Right lobe of liver (tissue), 6 donors: ENCODE results near the gene GRIN2A. TPM values are rescaled to one million over a fixed set of nuclear protein-coding genes. Genes with fewer than 3 reads are reported as not detected.

Experiments used
- ATAC-seq, 4 donors: fragments of 200-7000 bp; cut with Tn5 transposase; one replicate each; pipeline ENCODE4 v1.9.1; 2020; ENCODE audit warnings: mild to moderate bottlenecking in 4 of 4, moderate library complexity in 4 of 4
- DNase-seq, 3 donors: peaks; one replicate each; pipeline ENCODE4 v3.0.0-alpha.2; 2020
- H3K27ac ChIP-seq, 3 donors: fragments of 200-600 bp; one replicate each; pipeline ENCODE4 v1.8.0; 2022
- H3K27me3 ChIP-seq, 2 donors: fragments of 200-600 bp; one replicate each; pipeline ENCODE4 v1.8.0; 2022
- H3K36me3 ChIP-seq, 4 donors: fragments of 200-600 bp; sonication (generic) in 1 of 4; one replicate each; pipeline versions ENCODE4 v1.5.1 to v1.8.0; 2017 to 2022; ENCODE audit warnings: control low read depth in 1 of 4
- H3K4me1 ChIP-seq, 4 donors: fragments of 200-600 bp; sonication (generic) in 1 of 4; one replicate each; pipeline versions ENCODE4 v1.5.1 to v1.8.0; 2017 to 2022; ENCODE audit warnings: control low read depth in 1 of 4
- H3K4me3 ChIP-seq, 3 donors: fragments of 200-600 bp; one replicate each; pipeline ENCODE4 v1.8.0; 2022
- H3K9me3 ChIP-seq, 4 donors: fragments of 200-600 bp; sonication (generic) in 1 of 4; one replicate each; pipeline versions ENCODE4 v1.5.1 to v1.8.0; 2017 to 2022; ENCODE audit warnings: control low read depth in 1 of 4
- CTCF ChIP-seq, 4 donors: fragments of 200-600 bp in 3 of 4; fragments of 450-650 bp in 1 of 4; IDR thresholded peaks; one replicate each; pipeline versions ENCODE4 v1.5.1 to v1.8.0; 2016 to 2022; ENCODE audit warnings: antibody characterized with exemption in 4 of 4, mild to moderate bottlenecking in 2 of 4
- POLR2A ChIP-seq: fragments of 450-650 bp; IDR thresholded peaks from one replicate; pipeline ENCODE4 v1.6.1; 2017; ENCODE audit warnings: antibody characterized with exemption, mild to moderate bottlenecking
- WGBS: methylation state at CpG from one replicate; pipeline ENCODE4 v1.1.6; 2018; ENCODE audit warnings: low coverage, low lambda C conversion rate; ENCODE audit not compliant: insufficient coverage; ENCODE audit errors: missing lambda C conversion rate; 5-methylcytosine and 5-hydroxymethylcytosine counted together
- intact Hi-C, 2 donors: fragments of 100-400 bp; cut with DNase I; formaldehyde crosslinking; loops; one replicate each; pipeline versions ENCODE4 v1.11.2 to v1.14.1; 2022
- total RNA-seq, 6 experiments: library from RNA; depleted of rRNA in 2 of 6; stranded (reverse); fragments of >200 nt in 2 of 6; fragmentation: NEBNext Ultra II Directional in 3 of 6; extraction: Animal tissue kit (Norgen Biotek cat#: 25700) in 3 of 6; gene quantifications; one replicate each; pipeline versions ENCODE4 v1.1.0 to v1.2.4, GENCODE V29; 2016 to 2023
- donor health status: DM: no; HTN: yes; CAD: no.
- donor health status: DM: no; HTN: no; CAD: no.
- donor health status: DM: no; HTN: no; CAD: no.
- donor health status: DM: no; HTN: yes; CAD: no.
- donor health status: DM: no; HTN: yes; CAD: no.

Gene GRIN2A
- total RNA-seq, 6 experiments from 2014 or later = not detected

- no peak overlapping the region for H3K27ac ChIP-seq
- H3K9me3 ChIP-seq = no peaks in the 10 kb centered on the region
- H3K36me3 ChIP-seq = no peaks in the 10 kb centered on the region
- WGBS = 46% methylated on average over 4 of the region's 4 CpGs
- intact Hi-C loops = no loop called here
- H3K4me1 ChIP-seq = no peaks in the 10 kb centered on the region
- H3K27me3 ChIP-seq = no peaks in the 10 kb centered on the region
- no peak for TF ChIP-seq POLR2A
- no peak for TF ChIP-seq CTCF (IDR thresholded peaks at IDR 0.05)
- ATAC-seq = no peak
- no peak for DNase-seq
- H3K4me3 ChIP-seq = no peak overlapping the region
These were observed 319.9 kb downstream of the GRIN2A start for GRCh38 chr16:9862327-9862726.

- no peaks in the 10 kb centered on the region for H3K36me3 ChIP-seq
- no peaks in the 10 kb centered on the region for H3K27me3 ChIP-seq
- intact Hi-C loops = no loop called here
- H3K4me3 ChIP-seq = no peak overlapping the region
- ATAC-seq (no peak), DNase-seq (no peak)
- no peak overlapping the region for H3K27ac ChIP-seq
- no peaks in the 10 kb centered on the region for H3K4me1 ChIP-seq
- 61% methylated on average over 2 of the region's 2 CpGs for WGBS
- H3K9me3 ChIP-seq = no peaks in the 10 kb centered on the region
- TF ChIP-seq POLR2A (no peak), CTCF (IDR thresholded peaks at IDR 0.05) (no peak)
These were observed 321.4 kb downstream of the GRIN2A start for GRCh38 chr16:9860876-9861275.

- no peaks in the 10 kb centered on the region for H3K36me3 ChIP-seq
- intact Hi-C loops = no loop called here
- no peak overlapping the region for H3K4me3 ChIP-seq
- 57% methylated on average over 5 of the region's 8 CpGs for WGBS
- TF ChIP-seq CTCF (IDR thresholded peaks at IDR 0.05) = no peak
- no peak for TF ChIP-seq POLR2A
- no peaks in the 10 kb centered on the region for H3K4me1 ChIP-seq
- no peak for DNase-seq
- no peaks in the 10 kb centered on the region for H3K27me3 ChIP-seq
- no peak overlapping the region for H3K27ac ChIP-seq
- no peak for ATAC-seq
- no peaks in the 10 kb centered on the region for H3K9me3 ChIP-seq
These were observed 322.4 kb downstream of the GRIN2A start for GRCh38 chr16:9859701-9860327.

GRCh38 chr16:9854675-9855074 lies 327.6 kb downstream of the GRIN2A start:
- 29% methylated on average over 2 of the region's 2 CpGs for WGBS
- DNase-seq (no peak), ATAC-seq (no peak)
- Histone ChIP-seq H3K36me3 (no peaks in the 10 kb centered on the region), H3K27me3 (no peaks in the 10 kb centered on the region), H3K9me3 (no peaks in the 10 kb centered on the region), H3K4me3 (no peak overlapping the region), H3K27ac (no peak overlapping the region), H3K4me1 (no peaks in the 10 kb centered on the region)
- intact Hi-C loops = no loop called here
- no peak for TF ChIP-seq CTCF (IDR thresholded peaks at IDR 0.05)
- no peak for TF ChIP-seq POLR2A

GRCh38 chr16:9852003-9852402 lies 330.2 kb downstream of the GRIN2A start:
- H3K9me3 ChIP-seq = no peaks in the 10 kb centered on the region
- TF ChIP-seq CTCF (IDR thresholded peaks at IDR 0.05) (no peak), POLR2A (no peak)
- H3K27me3 ChIP-seq = no peaks in the 10 kb centered on the region
- DNase-seq (no peak), ATAC-seq (no peak)
- H3K27ac ChIP-seq = no peak overlapping the region
- 57% methylated on average over 5 of the region's 5 CpGs for WGBS
- no peaks in the 10 kb centered on the region for H3K36me3 ChIP-seq
- H3K4me3 ChIP-seq = no peak overlapping the region
- no peaks in the 10 kb centered on the region for H3K4me1 ChIP-seq
- intact Hi-C loops = no loop called here
